ENCODE results near the gene PDILT.
"Not testable (repeated sequence)": the region's sequence is repeated elsewhere in the genome, so short reads cannot be mapped to it uniquely, and the experiment has no call there.

PDILT gene

DNA sequence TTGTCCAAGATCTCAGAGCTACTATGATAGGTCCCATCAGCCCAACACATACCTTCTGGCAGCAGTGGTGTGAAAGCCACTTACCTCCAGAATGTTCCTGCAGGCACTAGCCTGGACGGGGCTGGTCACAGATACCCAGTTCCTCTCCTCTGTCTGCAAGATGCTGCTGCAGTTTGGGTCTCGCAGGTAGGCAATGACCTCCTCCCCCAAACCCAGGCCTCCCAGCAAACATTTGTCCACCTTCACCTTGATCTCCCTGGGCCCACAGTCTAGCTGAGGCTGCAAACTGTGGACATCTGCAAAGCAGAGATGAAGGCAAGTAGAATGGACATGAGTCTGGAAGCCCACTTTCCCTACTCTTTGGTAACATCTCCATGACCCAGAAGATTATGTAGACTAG, 84.4 kb downstream of the PDILT start:
- DNase-seq: no peak

- no peak for DNase-seq
Observed at GRCh38 chr16:20319406-20319805, 85.1 kb downstream of the PDILT start.

DNA sequence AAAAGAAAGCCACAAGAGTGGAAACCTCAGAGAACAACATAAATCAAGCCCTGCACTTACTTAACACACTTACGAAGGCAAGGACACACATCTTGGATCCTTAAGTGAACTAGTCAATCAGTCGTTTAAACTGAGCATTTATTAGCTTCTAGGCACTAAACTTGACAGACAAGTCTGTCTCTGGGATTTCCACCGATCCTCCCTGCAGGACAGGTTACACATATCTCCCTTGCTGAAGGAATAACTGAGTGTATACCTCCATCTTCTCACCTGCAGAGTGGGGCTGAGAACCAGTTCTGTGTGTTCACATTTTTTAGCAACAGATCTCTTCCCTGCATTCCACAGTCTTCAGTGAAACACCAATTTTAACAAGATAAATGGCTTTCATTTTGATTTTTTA, 86.1 kb downstream of the PDILT start:
- DNase-seq: no peak

- DNase-seq: no peak
Observed at GRCh38 chr16:20318006-20318405, 86.5 kb downstream of the PDILT start.

GRCh38 chr16:20317117-20317516, 87.4 kb downstream of the PDILT start:
- DNase-seq: no peak

DNA sequence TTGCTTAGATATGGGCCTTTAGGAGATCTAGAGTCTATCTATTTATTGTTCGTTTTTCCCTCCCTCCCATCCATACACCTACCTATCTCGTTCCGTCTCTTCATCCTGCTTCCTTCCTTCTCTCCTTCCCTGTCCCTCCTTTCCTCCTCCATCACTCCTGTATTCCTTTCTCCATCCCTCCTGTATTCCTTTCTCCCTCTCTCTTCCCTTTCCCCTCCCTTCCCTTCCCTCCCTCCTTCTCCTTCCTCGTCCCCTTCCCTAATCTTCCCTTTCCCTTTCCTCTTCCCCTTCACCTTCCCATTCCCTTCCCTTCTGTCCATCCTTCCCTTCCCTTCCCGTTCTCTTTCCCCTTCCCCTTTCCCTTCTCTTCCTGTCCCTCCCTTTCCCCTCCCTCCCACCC, 87.8 kb downstream of the PDILT start:
- DNase-seq: no peak

- no peak for DNase-seq
Observed at GRCh38 chr16:20315764-20316163, 88.8 kb downstream of the PDILT start.

DNA sequence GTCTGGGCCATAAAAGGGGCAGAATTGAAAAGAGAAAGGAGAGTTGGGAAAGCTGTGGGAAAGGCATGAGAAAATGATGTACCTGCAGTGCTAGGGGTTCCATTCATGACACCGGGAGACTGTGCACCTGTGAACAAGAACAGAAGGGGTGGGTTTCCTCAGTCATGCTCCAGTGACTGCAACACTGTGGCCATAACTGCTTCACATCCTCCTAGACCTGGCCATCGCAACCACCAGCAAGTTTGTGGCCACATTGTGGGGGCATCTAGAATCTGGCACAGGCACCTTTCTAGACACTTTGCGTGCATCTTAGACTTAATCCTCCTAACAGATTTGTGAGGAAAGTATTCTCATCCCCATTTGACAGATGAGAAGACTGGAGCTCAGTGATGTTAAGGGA, 90.0 kb downstream of the PDILT start:
- DNase-seq: no peak

- no peak for DNase-seq
Observed at GRCh38 chr16:20313741-20314140, 90.8 kb downstream of the PDILT start.

GRCh38 chr16:20312536-20313095, 91.9 kb downstream of the PDILT start:
- DNase-seq: not testable (repeated sequence)

GRCh38 chr16:20311548-20311947, 93.0 kb downstream of the PDILT start:
- DNase-seq: no peak

GRCh38 chr16:20310421-20311395, 93.8 kb downstream of the PDILT start:
- no peak for DNase-seq

GRCh38 chr16:20309786-20310185, 94.8 kb downstream of the PDILT start:
- DNase-seq: no peak

All from NK-92 treated with Interleukin-12 subunit alpha and Interleukin-12 subunit beta, amount 100 ng/mL, for 24 hours (cell line).